ENCODE results near the gene DAAM2.

Gene DAAM2

DNA sequence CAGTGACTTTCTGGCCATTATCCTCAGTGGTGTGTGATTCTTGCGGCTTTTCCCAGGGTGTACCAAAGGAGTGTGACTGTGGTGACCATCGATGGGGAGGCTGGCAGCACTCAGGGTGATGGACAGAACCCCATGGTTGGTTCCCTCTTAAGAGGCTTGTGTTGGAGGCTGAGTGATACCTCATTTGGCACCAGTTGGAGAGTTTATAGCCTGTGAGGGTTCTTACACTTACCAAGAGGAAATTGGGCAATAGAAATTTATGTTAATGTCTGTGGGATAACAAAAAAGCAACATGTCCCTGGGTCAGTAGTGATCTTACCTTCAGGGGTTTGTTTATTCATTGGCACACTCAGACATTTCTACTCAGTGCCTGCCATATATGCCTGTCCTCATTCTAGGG, 37.2 kb downstream of the DAAM2 start:
- TF ChIP-seq, protein P1, sequence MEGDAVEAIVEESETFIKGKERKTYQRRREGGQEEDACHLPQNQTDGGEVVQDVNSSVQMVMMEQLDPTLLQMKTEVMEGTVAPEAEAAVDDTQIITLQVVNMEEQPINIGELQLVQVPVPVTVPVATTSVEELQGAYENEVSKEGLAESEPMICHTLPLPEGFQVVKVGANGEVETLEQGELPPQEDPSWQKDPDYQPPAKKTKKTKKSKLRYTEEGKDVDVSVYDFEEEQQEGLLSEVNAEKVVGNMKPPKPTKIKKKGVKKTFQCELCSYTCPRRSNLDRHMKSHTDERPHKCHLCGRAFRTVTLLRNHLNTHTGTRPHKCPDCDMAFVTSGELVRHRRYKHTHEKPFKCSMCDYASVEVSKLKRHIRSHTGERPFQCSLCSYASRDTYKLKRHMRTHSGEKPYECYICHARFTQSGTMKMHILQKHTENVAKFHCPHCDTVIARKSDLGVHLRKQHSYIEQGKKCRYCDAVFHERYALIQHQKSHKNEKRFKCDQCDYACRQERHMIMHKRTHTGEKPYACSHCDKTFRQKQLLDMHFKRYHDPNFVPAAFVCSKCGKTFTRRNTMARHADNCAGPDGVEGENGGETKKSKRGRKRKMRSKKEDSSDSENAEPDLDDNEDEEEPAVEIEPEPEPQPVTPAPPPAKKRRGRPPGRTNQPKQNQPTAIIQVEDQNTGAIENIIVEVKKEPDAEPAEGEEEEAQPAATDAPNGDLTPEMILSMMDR (IDR thresholded peaks at IDR 0.05; ENCODE audit: low read depth, low read length, missing control alignments) = no peak
- H3K4me3 ChIP-seq (replicated peaks; ENCODE audit: low read depth, low read length) = no peak overlapping the region
- DNase-seq (ENCODE audit: extremely low read depth, low read depth) = no peak

DNA sequence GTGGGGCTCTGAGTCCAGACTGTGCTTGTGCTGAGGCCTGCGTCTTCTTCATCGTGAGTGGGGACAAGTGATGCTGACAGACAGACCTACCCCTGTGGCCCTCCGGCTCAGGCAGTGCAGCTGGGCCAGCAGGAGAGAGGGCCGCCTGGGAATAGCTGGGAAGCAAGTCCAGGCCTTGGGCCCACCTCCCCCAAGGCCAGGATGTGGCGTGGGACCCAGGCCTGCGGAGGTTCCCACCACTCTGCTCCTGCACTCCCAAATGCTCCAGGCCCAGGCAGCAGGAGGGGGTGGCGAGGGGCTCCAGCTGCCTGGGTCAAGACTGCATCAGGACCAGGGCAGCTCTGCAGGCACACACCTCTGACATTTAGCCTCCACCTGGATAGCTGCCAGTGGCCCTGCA, 38.3 kb downstream of the DAAM2 start:
- TF ChIP-seq, protein P1 (IDR thresholded peaks at IDR 0.05; ENCODE audit: low read depth, low read length, missing control alignments) = no peak
- no peak for DNase-seq (ENCODE audit: extremely low read depth, low read depth)
- no peak overlapping the region for H3K4me3 ChIP-seq (replicated peaks; ENCODE audit: low read depth, low read length)

DNA sequence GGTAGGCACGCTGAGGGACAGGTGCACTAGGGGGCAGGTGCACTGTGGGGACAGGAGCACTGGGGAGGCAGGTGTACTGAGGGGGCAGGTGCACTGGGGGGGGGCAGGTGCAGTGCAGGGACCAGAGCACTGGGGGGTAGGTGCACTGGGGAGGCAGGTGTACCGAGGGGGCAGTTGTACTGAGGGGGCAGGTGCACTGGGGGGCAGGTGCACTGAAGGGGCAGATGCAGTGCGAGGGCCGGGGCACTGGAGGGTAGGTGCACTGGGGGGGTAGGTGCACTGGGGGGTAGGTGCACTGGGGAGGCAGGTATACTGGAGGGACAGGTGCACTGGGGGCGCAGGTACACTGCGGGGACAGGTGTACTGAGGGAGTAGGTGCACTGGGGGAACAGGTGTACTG, 39.5 kb downstream of the DAAM2 start:
- H3K4me3 ChIP-seq (replicated peaks; ENCODE audit: low read depth, low read length) = no peak overlapping the region
- no peak for DNase-seq (ENCODE audit: extremely low read depth, low read depth)
- TF ChIP-seq, protein P1 (IDR thresholded peaks at IDR 0.05; ENCODE audit: low read depth, low read length, missing control alignments) = no peak

DNA sequence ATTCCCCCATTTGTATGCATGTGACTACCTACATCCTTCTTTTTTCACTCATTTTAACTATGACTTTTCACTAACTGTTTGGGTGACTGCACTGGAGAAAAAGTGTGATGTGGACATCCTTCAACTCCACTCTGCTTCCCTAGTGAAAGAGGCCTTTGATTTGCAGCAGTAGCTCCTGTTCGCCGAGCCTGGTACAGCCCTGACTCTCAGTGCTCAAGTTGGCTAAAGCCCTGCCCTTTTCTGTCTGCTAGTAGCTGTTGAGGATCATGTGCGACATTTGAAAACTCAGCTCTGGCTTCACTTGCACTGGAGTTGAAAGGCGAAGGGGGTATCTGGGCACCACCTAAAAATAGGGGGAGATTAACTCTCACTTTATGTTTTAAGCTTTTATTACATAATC, 42.1 kb downstream of the DAAM2 start:
- TF ChIP-seq, protein P1 (IDR thresholded peaks at IDR 0.05; ENCODE audit: low read depth, low read length, missing control alignments) = no peak
- no peak overlapping the region for H3K4me3 ChIP-seq (replicated peaks; ENCODE audit: low read depth, low read length)
- no peak for DNase-seq (ENCODE audit: extremely low read depth, low read depth)

DNA sequence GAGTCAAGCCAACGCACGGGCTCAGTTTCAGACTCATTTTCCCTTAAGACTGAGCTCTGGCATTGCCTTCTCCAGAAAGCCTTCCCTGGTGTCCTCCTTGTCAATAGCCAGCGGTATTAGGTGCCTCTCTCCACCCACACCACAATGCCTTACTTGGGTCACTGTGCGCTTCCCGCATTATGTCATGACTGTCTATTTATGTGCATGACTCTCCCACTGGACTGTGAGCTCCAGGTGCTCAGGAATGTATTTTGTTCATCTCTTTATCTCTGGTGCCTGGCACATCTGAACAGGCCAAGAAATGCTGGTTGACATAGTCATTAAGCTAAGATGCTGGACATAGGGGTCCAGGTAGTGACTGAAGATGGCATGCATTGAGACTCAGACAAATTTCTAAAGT, 42.7 kb downstream of the DAAM2 start:
- TF ChIP-seq, protein P1 (IDR thresholded peaks at IDR 0.05; ENCODE audit: low read depth, low read length, missing control alignments) = no peak
- no peak overlapping the region for H3K4me3 ChIP-seq (replicated peaks; ENCODE audit: low read depth, low read length)
- DNase-seq (ENCODE audit: extremely low read depth, low read depth) = no peak

DNA sequence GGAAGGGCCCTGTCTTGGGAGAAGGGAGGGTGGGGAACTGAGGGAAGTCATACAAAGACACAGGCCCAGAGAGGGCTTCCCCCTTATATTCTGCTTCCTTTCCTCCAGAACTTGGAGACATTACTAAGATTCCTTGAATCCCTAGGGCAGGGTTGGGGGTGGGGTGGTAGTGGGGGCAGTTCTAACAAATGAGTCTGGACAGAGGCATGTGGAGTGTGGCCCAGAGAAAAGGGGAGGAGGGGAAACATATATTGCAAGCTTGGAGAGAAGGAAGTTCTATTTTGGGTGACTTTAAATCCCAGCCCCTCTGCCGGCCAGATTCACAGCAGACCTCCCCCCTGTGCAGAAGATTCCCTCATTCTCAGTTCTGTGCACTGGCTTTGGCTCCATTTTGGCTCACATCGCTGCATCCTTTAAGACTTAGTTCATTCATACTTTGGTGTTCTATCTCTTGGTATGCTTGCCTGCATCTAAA, 43.7 kb downstream of the DAAM2 start:
- H3K4me3 ChIP-seq (replicated peaks; ENCODE audit: low read depth, low read length) = no peak overlapping the region
- TF ChIP-seq, protein P1 (IDR thresholded peaks at IDR 0.05; ENCODE audit: low read depth, low read length, missing control alignments) = no peak
- DNase-seq (ENCODE audit: extremely low read depth, low read depth) = no peak

DNA sequence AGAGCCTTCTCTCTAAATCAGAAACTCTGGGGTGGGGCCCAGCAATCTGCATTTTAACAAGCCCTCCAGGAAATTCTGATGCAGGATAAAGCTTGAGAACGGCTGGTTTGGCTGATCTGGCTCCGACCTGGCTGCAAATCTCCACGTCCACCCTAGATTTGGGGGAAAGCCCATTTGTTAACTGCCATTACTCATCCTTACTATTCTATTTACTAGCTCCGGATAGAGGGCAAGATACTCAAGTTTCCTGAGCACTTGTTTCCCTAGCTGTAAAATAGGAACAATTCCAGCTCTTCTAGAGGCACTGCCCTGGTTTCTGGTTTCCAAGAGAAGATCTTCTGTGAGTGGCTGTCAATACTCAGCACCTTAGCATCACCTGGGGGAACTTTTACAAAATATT, 44.4 kb downstream of the DAAM2 start:
- TF ChIP-seq, protein P1 (IDR thresholded peaks at IDR 0.05; ENCODE audit: low read depth, low read length, missing control alignments) = no peak
- no peak for DNase-seq (ENCODE audit: extremely low read depth, low read depth)
- H3K4me3 ChIP-seq (replicated peaks; ENCODE audit: low read depth, low read length) = no peak overlapping the region

All from HFF-Myc (cell line).